Measurements from ENCODE around the gene ELMOD3. TPM values are rescaled to one million over a fixed set of nuclear protein-coding genes. Genes with fewer than 3 reads are reported as not detected.

The ELMOD3 gene
- polyA plus RNA-seq, 1 experiment, result 26.3 TPM

DNA sequence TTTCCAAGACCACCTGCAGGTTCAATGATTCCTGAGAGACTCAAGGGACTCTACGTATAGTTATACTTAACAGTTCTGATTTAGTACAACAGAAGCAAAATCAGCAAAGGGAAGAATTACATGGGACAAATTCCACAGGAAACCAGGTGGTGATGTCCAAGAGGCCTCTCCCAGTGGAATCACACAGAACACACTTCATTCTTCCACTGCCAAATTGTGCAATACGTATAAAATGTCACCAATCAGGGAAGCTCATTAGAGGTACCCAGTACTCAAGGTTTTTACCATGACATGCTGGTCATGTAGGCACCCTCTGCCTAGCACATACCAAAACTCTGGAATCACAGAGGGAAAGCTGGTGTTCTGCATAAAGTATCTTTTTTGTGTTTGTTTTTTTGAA, 33.2 kb downstream of the ELMOD3 start:
- POLR2A ChIA-PET, result no interaction called here
- no peak overlapping the region for H3K4me3 ChIP-seq (ENCODE audit: low read depth, low read length)

DNA sequence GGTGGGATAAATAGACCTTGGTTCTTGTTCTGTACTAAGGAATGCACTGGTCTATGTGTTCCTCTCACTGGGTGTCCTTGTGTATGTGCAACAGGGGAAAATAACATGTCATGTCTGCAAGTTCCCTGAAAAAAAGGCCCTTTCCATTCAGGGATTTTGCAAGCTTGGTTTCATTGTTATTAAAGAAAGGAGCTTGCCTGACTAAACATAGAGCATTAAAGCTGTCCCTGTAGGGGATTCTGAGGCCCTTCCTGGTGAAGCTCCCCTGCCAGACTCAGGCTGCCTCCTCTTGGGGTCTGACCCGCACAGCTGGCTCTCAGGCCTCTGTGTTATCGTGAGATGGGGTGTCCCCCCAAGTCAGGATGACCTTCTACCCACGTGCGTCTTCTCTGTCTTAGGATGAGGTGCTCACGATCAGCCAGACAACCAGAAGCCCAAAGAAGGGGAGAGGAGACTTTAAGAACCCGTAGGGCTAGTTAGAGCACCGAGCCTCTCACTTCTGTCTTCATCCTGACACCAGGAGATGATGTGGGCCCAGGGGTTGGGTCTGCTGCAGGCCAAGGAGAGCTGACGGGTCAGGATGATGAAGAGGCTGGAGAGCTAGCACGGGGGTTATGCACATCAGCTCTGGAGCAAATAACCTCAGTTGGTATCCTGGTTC, 34.4 kb downstream of the ELMOD3 start:
- CTCF ChIA-PET, result interaction anchor here (0.8 to 3.3 kb wide), 8 partner anchors 13 to 249 kb away, joined by 3 to 15 read pairs (median 3); partner anchors contain the start of genes C2orf68, ELMOD3 and RETSAT
- Histone ChIP-seq H3K27me3 (ENCODE audit: control insufficient read depth, insufficient read depth, low read length) (no peaks in the 10 kb centered on the region), H3K36me3 (ENCODE audit: control insufficient read depth, insufficient read depth, low read length) (peaks cover 11% of the 10 kb centered on the region)

More for the DNA sequence above, 33.2 kb downstream of the ELMOD3 start:
- TF ChIP-seq, protein P1, sequence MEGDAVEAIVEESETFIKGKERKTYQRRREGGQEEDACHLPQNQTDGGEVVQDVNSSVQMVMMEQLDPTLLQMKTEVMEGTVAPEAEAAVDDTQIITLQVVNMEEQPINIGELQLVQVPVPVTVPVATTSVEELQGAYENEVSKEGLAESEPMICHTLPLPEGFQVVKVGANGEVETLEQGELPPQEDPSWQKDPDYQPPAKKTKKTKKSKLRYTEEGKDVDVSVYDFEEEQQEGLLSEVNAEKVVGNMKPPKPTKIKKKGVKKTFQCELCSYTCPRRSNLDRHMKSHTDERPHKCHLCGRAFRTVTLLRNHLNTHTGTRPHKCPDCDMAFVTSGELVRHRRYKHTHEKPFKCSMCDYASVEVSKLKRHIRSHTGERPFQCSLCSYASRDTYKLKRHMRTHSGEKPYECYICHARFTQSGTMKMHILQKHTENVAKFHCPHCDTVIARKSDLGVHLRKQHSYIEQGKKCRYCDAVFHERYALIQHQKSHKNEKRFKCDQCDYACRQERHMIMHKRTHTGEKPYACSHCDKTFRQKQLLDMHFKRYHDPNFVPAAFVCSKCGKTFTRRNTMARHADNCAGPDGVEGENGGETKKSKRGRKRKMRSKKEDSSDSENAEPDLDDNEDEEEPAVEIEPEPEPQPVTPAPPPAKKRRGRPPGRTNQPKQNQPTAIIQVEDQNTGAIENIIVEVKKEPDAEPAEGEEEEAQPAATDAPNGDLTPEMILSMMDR (IDR thresholded peaks at IDR 0.05; ENCODE audit: insufficient read depth, low read depth, low read length), result no peak
- Histone ChIP-seq H3K27me3 (ENCODE audit: control insufficient read depth, insufficient read depth, low read length) (no peaks in the 10 kb centered on the region), H3K36me3 (ENCODE audit: control insufficient read depth, insufficient read depth, low read length) (peaks cover 11% of the 10 kb centered on the region)
- DNase-seq (ENCODE audit: low read depth), result no peak
- CTCF ChIA-PET, result interaction anchor here (1.0 to 3.3 kb wide), 2 partner anchors 38 to 163 kb away, joined by 3 to 15 read pairs; no protein-coding TSS in a partner anchor

GRCh38 chr2:85390941-85391669, 36.5 kb downstream of the ELMOD3 start:
- ChIA-PET POLR2A (no interaction called here), CTCF (interaction anchor here (0.7 to 3.3 kb wide), 16 partner anchors 8 to 252 kb away, joined by 3 to 15 read pairs (median 4); no protein-coding TSS in a partner anchor)

More for the DNA sequence above, 34.4 kb downstream of the ELMOD3 start:
- POLR2A ChIA-PET, result interaction anchor here (0.5 kb wide), 1 partner anchor 31 kb away, joined by 5 read pairs; no protein-coding TSS in a partner anchor
- DNase-seq (ENCODE audit: low read depth), result no peak
- no peak overlapping the region for H3K4me3 ChIP-seq (ENCODE audit: low read depth, low read length)
- TF ChIP-seq, protein P1 (IDR thresholded peaks at IDR 0.05; ENCODE audit: insufficient read depth, low read depth, low read length), result no peak

DNA sequence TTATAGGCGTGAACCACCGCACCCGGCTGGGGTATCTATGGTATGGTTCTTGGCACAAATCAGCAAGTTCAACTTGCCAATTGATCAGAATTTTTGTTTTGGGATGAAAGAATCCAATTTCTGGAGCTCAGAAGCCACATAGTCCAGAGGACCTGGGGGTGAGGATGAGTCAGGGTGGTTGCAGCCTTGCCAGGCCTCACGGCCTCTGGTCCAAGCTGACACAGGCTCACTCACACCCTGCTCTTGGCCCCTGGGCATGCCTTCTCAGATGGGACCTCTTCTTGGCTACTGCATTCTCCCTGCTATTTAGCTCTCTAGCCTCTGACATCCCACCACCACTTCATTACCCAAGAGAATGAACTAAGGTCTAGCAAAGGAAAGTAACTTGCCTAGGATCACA, 39.3 kb downstream of the ELMOD3 start:
- ChIA-PET CTCF (interaction anchor here (0.6 to 1.3 kb wide), 5 partner anchors 9 to 159 kb away, joined by 3 to 5 read pairs (median 3); no protein-coding TSS in a partner anchor), POLR2A (interaction anchor here (0.6 kb wide), 1 partner anchor 158 kb away, joined by 3 read pairs; no protein-coding TSS in a partner anchor)
- TF ChIP-seq, protein P1 (IDR thresholded peaks at IDR 0.05; ENCODE audit: insufficient read depth, low read depth, low read length), result no peak
- no peak for DNase-seq (ENCODE audit: low read depth)
- Histone ChIP-seq H3K27me3 (ENCODE audit: control insufficient read depth, insufficient read depth, low read length) (no peaks in the 10 kb centered on the region), H3K4me3 (ENCODE audit: low read depth, low read length) (no peak overlapping the region), H3K36me3 (ENCODE audit: control insufficient read depth, insufficient read depth, low read length) (peaks cover 9% of the 10 kb centered on the region)

More at GRCh38 chr2:85390941-85391669, 36.5 kb downstream of the ELMOD3 start:
- TF ChIP-seq, protein P1 (IDR thresholded peaks at IDR 0.05; ENCODE audit: insufficient read depth, low read depth, low read length), result peak; percentile 70
- no peaks in the 10 kb centered on the region for H3K27me3 ChIP-seq (ENCODE audit: control insufficient read depth, insufficient read depth, low read length)
- peaks cover 11% of the 10 kb centered on the region for H3K36me3 ChIP-seq (ENCODE audit: control insufficient read depth, insufficient read depth, low read length)
- H3K4me3 ChIP-seq (ENCODE audit: low read depth, low read length), result no peak overlapping the region
- no peak for DNase-seq (ENCODE audit: low read depth)

GRCh38 chr2:85394261-85394681, 39.7 kb downstream of the ELMOD3 start:
- Histone ChIP-seq H3K4me3 (ENCODE audit: low read depth, low read length) (no peak overlapping the region), H3K27me3 (ENCODE audit: control insufficient read depth, insufficient read depth, low read length) (no peaks in the 10 kb centered on the region), H3K36me3 (ENCODE audit: control insufficient read depth, insufficient read depth, low read length) (peaks cover 7% of the 10 kb centered on the region)
- DNase-seq (ENCODE audit: low read depth), result no peak
- TF ChIP-seq, protein P1 (IDR thresholded peaks at IDR 0.05; ENCODE audit: insufficient read depth, low read depth, low read length), result no peak
- ChIA-PET POLR2A (no interaction called here), CTCF (interaction anchor here (1.0 to 1.3 kb wide), 4 partner anchors 9 to 158 kb away, joined by 3 to 5 read pairs (median 4); no protein-coding TSS in a partner anchor)
